ENCODE measurements around the gene PARP3. TPM values are rescaled to one million over a fixed set of nuclear protein-coding genes. Genes with fewer than 3 reads are reported as not detected.

The PARP3 gene
- total RNA-seq, 1 experiment from 2014 or later = 6.4 TPM

- DNase-seq (ENCODE audit: low spot score) = no peak
- in situ Hi-C loops (cut with HindIII; ENCODE audit: low sequenced_read_pairs) = no loop called here
Observed at GRCh38 chr3:51932471-51933370, 9.4 kb upstream of the PARP3 start.

DNA sequence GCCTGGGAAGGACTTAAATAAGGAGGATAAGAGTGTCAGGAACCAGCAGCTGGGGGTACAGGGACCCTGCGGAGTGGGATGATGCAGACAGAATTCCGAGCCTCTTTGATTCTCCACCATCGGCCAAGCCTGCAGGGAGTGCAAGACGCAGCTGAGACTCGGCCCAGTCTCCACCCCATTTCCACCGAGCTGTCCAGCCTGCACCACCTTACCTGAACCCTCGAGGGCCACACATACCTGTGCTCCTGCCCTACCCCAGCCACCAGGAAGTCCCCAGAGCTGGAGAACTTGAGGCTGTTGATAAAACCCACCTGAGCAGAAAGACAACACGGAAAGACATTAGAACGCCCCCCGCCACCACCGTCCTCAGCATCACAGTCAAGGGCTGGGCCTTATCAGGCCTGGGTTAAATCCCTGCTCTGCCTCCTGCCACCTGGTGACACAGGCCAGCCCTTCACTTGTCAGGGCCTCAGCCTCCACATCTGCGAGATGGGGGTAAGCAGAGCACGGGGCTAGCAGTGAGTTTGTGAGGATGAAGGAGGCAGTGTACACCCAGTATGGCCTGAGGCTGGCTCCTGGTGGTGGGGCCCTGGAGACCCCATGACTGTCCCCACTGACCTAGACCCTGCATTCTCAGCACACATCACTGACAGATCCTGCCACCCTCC lies 8.6 kb upstream of the PARP3 start:
- in situ Hi-C loops (cut with HindIII; ENCODE audit: low sequenced_read_pairs) = no loop called here
- no peak for DNase-seq (ENCODE audit: low spot score)

- in situ Hi-C loops (cut with HindIII; ENCODE audit: low sequenced_read_pairs) = no loop called here
- DNase-seq (ENCODE audit: low spot score) = no peak
Observed at GRCh38 chr3:51934139-51934850, 7.9 kb upstream of the PARP3 start.

DNA sequence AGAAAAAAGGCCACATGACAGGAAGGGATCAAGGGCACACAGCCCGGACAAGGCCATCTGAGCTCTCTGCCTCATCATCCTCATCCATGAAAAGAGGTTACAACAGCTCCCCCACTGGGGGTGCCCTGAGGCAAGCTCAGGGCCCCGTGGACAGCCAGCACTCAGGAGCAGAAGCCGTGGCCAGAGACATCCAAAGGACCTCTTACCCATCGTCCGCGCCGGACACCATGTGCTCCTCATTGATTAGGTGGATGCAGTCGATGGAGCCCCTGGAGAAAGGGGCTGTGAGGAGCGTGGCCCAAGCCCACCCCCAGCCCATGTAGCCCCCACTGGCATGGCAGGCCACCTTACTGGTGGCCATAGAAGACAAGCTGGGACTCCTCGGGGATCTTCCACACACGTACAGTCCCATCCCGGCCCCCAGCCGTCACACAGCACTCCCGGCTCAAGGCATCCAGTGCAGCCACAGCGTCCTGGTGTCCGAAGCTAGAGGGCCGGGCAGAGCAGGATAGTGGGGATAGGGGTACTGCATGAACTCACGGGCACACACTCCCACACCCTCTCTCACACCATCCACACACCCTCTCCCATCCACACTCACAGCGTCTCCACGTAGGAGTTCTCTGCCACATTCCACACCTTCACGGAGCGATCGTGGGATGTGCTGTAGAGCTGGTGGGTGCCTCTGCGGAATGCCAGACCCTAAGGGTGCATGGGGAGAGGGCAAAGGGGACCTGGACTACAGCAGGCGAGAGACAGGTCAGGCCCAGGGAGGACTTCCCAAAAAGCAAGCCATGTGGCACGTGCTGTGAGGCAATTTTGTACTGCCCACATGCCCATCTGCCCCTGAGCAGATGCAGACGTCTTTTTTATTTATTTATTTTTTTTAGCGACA lies 6.9 kb upstream of the PARP3 start:
- in situ Hi-C loops (cut with HindIII; ENCODE audit: low sequenced_read_pairs) = no loop called here

DNA sequence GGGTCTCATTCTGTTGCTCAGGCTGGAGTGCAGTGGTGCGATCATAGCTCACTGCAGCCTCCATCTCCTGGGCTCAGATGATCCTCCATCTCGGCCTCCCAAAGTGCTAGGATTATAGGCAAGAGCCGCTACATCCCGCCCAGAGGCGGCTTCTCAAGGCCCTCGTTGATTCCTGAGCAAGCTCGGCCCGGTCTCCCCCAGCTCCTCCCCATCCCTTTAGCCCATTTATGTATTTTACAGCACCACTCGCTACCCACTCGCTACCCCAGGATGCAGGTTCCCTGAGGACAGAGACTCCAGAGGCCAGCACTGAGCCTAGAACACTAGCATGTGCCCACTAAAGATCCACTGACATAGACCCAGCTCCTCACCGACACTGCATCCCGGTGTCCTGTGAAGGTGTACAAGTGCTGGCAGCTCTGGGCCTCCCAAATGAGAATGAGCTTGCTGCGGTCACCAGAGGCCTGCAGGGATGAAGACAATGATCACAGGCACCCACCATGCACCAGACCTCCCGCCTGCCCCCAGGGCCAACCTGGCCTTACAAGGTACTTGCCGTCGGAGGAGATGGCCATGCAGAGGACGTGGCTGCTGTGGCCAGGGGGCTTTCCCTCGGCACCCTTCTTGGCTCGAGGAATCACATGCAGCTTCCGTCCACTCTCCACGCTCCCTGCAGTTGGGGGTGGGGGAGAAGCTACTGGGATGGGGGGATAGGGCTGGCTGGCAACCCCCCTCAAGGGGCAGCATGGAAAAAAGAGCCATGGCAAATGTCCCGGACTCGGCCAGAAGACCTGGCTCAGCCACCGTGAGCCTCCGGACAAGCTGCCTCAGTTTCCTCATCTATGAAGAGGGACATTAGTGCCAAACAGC lies 6.0 kb upstream of the PARP3 start:
- DNase-seq (ENCODE audit: low spot score) = no peak
- in situ Hi-C loops (cut with HindIII; ENCODE audit: low sequenced_read_pairs) = no loop called here

More for the DNA sequence above, 6.9 kb upstream of the PARP3 start:
- no peak for DNase-seq (ENCODE audit: low spot score)

GRCh38 chr3:51937014-51937413 lies 5.1 kb upstream of the PARP3 start:
- in situ Hi-C loops (cut with HindIII; ENCODE audit: low sequenced_read_pairs) = no loop called here
- no peak for DNase-seq (ENCODE audit: low spot score)

DNA sequence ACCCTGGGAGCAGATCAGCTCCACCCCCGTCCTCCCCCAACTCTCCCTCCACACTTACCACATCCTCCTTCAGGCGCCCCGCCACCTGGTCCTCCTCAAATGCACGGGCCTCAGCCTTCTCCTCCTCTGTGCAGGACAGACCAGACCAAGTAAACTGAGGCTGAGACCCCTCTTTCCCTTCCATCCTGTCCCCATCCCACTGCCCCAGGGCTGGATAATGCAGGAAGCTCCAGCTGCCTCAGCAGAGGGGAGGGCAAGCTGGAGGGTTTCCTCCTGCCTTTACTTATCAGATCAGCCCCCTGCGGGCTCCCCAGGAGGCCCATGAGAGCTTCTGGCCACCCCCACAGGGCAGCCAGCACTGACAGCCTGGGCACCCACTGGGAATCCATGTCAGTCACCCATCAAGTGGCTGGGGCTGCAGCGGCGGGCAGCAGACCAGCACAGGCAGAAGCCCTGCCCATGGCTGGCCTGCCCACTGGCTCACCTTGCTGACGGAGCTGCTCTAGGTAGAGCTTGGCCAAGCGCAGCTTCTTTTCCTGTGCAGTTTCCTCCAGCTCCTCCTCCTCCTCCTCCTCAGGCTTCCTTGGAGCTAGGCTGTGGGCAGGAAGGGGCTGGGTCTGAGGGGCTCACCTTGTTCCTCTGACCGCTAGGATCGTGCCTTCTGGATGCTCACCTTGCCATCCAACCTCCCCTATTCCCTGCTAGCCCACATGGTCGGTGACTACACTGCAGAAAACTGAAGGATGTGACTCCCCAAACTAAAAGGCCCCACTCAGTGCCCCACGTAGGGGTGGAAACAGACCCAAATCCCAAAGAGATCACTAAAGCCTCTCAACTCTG lies 4.3 kb upstream of the PARP3 start:
- DNase-seq (ENCODE audit: low spot score) = no peak
- in situ Hi-C loops (cut with HindIII; ENCODE audit: low sequenced_read_pairs) = no loop called here

GRCh38 chr3:51938780-51939425 lies 3.3 kb upstream of the PARP3 start:
- no peak for DNase-seq (ENCODE audit: low spot score)
- in situ Hi-C loops (cut with HindIII; ENCODE audit: low sequenced_read_pairs) = no loop called here

GRCh38 chr3:51940648-51941462 lies 1.3 kb upstream of the PARP3 start:
- in situ Hi-C loops (cut with HindIII; ENCODE audit: low sequenced_read_pairs) = no loop called here
- no peak for DNase-seq (ENCODE audit: low spot score)

GRCh38 chr3:51941463-51941797 lies 733 bp upstream of the PARP3 start:
- in situ Hi-C loops (cut with HindIII; ENCODE audit: low sequenced_read_pairs) = no loop called here
- no peak for DNase-seq (ENCODE audit: low spot score)

- DNase-seq (ENCODE audit: low spot score) = no peak
- in situ Hi-C loops (cut with HindIII; ENCODE audit: low sequenced_read_pairs) = no loop called here
Observed at GRCh38 chr3:51942603-51943450, 664 bp downstream of the PARP3 start.

- in situ Hi-C loops (cut with HindIII; ENCODE audit: low sequenced_read_pairs) = no loop called here
- no peak for DNase-seq (ENCODE audit: low spot score)
Observed at GRCh38 chr3:51943451-51944391, 1.6 kb downstream of the PARP3 start.

GRCh38 chr3:51944451-51945021 lies 2.4 kb downstream of the PARP3 start:
- in situ Hi-C loops (cut with HindIII; ENCODE audit: low sequenced_read_pairs) = no loop called here
- DNase-seq (ENCODE audit: low spot score) = no peak

Measured in G401 (cell line).